Endothelial cell (in vitro differentiated cells): ENCODE measurements around the gene PRELID2. TPM values are rescaled to one million over a fixed set of nuclear protein-coding genes. Genes with fewer than 3 reads are reported as not detected.

Experiments
- DNase-seq: peaks from one replicate; pipeline ENCODE4 v3.0.0; 2021; ENCODE audit warnings: low spot score
- H3K27ac Mint-ChIP-seq: one replicate; pipeline ENCODE4 v1.8.0; 2021; ENCODE audit warnings: mixed read lengths, inconsistent platforms; ENCODE audit not compliant: unreplicated experiment
- H3K27me3 Mint-ChIP-seq: one replicate; pipeline ENCODE4 v1.8.0; 2021; ENCODE audit warnings: mild to moderate bottlenecking, moderate library complexity, mixed read lengths, inconsistent platforms; ENCODE audit not compliant: unreplicated experiment
- H3K36me3 Mint-ChIP-seq: one replicate; pipeline ENCODE4 v1.8.0; 2021; ENCODE audit warnings: mild to moderate bottlenecking, low read depth, mixed read lengths, inconsistent platforms; ENCODE audit not compliant: unreplicated experiment
- H3K4me1 Mint-ChIP-seq: one replicate; pipeline ENCODE4 v1.8.0; 2021; ENCODE audit warnings: mild to moderate bottlenecking, mixed read lengths, inconsistent platforms; ENCODE audit not compliant: unreplicated experiment
- H3K4me3 Mint-ChIP-seq: one replicate; pipeline ENCODE4 v1.8.0; 2021; ENCODE audit warnings: mild to moderate bottlenecking, mixed read lengths, inconsistent platforms; ENCODE audit not compliant: unreplicated experiment
- H3K9me3 Mint-ChIP-seq: one replicate; pipeline ENCODE4 v1.8.0; 2021; ENCODE audit warnings: mixed read lengths, inconsistent platforms; ENCODE audit not compliant: unreplicated experiment
- long read RNA-seq: library from polyadenylated mRNA; unstranded; transcript quantifications from one replicate; pipeline ENCODE4 v2.0.0, GENCODE V29; 2020; ENCODE audit not compliant: unreplicated experiment
- total RNA-seq: library from RNA; stranded (reverse); fragmentation: NEBNext Ultra II Directional; extraction: Animal tissue kit (Norgen Biotek cat#: 25700); gene quantifications from one replicate; pipeline ENCODE4 v1.2.1, GENCODE V29; 2021; ENCODE audit not compliant: unreplicated experiment
- TF ChIP-seq, protein P1 (sequence below): fragments of 200-600 bp; sonication (generic); IDR thresholded peaks from one replicate; pipeline ENCODE4 v1.5.0; 2021; ENCODE audit warnings: antibody characterized with exemption; ENCODE audit not compliant: unreplicated experiment

PRELID2 gene
- total RNA-seq, result 4.3 TPM
- long read RNA-seq, partial matches to known transcripts, result 0 of 3 reads
- long read RNA-seq, other reads (novel, unspliced or antisense), result 3 of 3 reads

DNA sequence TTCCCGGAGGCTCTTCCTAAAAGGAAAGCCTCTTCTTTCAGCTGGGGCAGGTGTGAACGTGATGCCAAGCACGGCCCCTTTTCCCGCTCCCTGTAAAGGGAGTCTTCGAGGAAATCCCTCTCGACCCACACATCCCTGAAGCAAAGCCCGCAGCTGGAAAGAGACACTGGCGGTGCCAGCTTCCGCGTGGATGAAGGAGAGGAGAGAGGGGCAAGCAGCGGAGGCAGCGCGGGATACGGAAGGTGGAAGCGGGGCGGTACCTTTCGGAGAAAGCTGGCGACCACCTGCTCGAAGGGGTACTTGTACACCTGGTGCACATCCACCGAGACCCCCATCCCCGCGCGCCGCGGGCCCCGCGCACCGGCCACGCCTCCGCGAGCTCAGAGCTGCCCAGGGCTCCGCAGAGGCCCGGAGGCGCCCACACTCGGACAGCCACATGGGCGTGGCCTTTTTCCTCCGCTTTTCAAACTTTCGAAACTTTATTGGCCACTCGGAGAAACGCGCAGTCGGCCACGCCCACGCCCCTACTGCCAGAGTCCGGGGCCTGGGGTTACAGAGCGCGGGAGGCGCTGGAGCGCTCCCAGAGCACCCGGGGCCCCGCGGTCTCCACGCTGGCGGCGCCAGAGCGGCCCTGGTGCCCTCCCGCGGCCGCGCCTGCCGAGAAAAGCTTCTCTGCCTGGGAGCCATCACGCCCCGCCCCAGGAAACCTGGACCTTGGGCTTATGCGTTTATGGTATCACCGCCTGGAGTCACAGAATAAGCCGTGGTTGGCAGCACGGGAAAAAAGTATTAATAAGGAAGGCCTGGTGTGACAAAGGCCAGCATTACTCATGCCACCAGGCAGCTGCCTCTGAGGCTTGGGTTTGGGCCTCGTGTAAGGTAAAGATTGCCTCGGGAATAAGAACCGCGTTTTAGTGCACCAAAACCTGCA, at the start of gene PRELID2:
Gene PRELID2, minus strand, starts transcription at position 426 of the 931 bp plus-strand sequence. Its CDS starts 91 bp downstream, at position 335.
- H3K4me3 Mint-ChIP-seq, result peak within 1 kb of the TSS; percentile 65
- H3K27me3 Mint-ChIP-seq, result peaks cover 5% of the 10 kb centered on the region
- no peaks in the 10 kb centered on the region for H3K36me3 Mint-ChIP-seq
- peak; percentile 76 for DNase-seq
- H3K27ac Mint-ChIP-seq, result no peak within 1 kb of the TSS
- no peaks in the 10 kb centered on the region for H3K9me3 Mint-ChIP-seq
- H3K4me1 Mint-ChIP-seq, result no peaks in the 10 kb centered on the region
- TF ChIP-seq, protein P1, sequence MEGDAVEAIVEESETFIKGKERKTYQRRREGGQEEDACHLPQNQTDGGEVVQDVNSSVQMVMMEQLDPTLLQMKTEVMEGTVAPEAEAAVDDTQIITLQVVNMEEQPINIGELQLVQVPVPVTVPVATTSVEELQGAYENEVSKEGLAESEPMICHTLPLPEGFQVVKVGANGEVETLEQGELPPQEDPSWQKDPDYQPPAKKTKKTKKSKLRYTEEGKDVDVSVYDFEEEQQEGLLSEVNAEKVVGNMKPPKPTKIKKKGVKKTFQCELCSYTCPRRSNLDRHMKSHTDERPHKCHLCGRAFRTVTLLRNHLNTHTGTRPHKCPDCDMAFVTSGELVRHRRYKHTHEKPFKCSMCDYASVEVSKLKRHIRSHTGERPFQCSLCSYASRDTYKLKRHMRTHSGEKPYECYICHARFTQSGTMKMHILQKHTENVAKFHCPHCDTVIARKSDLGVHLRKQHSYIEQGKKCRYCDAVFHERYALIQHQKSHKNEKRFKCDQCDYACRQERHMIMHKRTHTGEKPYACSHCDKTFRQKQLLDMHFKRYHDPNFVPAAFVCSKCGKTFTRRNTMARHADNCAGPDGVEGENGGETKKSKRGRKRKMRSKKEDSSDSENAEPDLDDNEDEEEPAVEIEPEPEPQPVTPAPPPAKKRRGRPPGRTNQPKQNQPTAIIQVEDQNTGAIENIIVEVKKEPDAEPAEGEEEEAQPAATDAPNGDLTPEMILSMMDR, result no peak

DNA sequence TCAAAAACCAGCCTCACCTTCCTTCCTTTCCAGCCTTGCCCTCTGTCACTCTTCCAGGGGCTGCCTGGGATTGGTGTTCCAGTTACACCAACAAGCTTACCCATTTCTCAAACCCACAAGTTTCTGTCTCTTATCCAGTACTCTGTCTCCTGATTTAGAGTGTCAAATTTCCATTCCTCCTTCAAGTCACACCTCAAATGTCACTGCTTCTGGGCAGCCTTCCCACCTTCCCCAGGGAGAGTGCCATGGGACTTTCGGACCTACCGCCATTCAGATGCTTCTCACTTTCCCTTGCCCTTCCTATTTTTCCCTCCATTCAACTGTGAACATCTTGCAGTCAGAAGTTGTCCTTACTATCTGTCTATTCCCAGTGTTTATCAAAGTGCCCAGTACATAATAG, 39.6 kb upstream of the PRELID2 start:
- Mint-ChIP-seq H3K36me3 (no peaks in the 10 kb centered on the region), H3K27me3 (no peaks in the 10 kb centered on the region), H3K4me3 (no peak overlapping the region), H3K27ac (no peak overlapping the region), H3K9me3 (no peaks in the 10 kb centered on the region), H3K4me1 (no peaks in the 10 kb centered on the region)
- DNase-seq, result no peak
- TF ChIP-seq, protein P1, result no peak

DNA sequence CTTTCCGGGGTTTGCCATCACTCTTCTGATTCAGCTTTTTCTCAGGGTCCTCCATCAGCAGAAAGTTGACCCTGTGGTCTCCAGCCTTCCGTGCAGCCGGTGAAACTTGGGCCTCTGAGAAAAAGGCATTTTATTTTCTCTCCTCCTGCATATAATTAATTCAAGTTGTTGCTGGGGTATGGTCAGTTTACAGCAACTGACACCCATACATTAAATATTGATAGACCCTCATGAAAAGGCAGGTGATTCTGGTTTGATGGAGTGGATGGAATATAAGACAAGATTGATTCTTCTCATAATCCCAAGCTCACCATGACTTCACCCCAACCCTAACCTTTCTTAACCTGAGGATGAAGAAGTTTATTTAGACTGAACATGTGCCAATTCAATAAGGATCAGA, 37.8 kb upstream of the PRELID2 start, which contains the start of gene GRXCR2:
Gene GRXCR2, minus strand, starts transcription at position 101 of the 400 bp plus-strand sequence. Its CDS starts 46 bp downstream, at position 55.
- Mint-ChIP-seq H3K4me3 (no peak within 1 kb of the TSS), H3K36me3 (no peaks in the 10 kb centered on the region), H3K9me3 (no peaks in the 10 kb centered on the region), H3K27ac (no peak within 1 kb of the TSS), H3K4me1 (no peaks in the 10 kb centered on the region), H3K27me3 (no peaks in the 10 kb centered on the region)
- TF ChIP-seq, protein P1, result no peak
- DNase-seq, result no peak

DNA sequence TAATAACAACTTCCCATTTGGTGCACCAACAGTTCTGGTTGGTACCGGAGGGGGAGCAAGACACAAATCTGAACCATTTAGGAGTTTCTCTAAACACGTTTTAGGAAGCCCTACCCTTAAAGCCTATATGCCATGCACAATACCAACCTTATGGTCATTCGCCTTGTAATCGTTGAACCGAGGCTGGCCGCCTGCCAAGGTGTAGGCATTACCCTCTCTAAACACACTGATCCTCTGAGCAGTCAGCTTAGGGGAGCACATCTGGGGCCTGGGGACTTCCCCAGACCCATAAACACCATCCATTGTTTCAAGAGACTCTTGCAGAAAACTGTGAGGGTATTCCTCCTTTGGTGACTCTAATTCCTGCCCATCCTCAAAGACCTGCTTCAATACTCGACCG, 37.3 kb upstream of the PRELID2 start:
- Mint-ChIP-seq H3K27ac (no peak overlapping the region), H3K4me1 (no peaks in the 10 kb centered on the region), H3K36me3 (no peaks in the 10 kb centered on the region), H3K4me3 (no peak overlapping the region), H3K9me3 (no peaks in the 10 kb centered on the region), H3K27me3 (no peaks in the 10 kb centered on the region)
- DNase-seq, result no peak
- TF ChIP-seq, protein P1, result no peak

DNA sequence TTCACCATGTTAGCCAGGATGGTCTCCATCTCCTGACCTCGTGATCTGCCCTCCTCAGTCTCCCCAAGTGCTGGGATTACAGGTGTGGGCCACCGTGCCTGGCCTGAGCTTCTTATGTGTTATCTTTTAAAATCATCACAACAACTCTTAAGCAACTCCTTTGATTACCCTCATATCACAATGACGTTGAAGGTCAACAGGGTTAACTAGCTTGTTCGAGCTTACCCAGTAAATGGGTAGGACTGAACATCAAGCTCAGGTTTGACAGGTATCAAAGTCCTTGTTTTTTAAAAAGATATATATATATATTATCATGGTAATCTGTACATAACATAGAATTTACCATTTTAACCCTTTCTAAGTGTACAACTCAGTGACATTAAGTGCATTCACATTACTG, 34.6 kb upstream of the PRELID2 start:
- Mint-ChIP-seq H3K36me3 (no peaks in the 10 kb centered on the region), H3K27me3 (peaks cover 2% of the 10 kb centered on the region), H3K27ac (no peak overlapping the region), H3K4me1 (no peaks in the 10 kb centered on the region), H3K9me3 (no peaks in the 10 kb centered on the region), H3K4me3 (no peak overlapping the region)
- DNase-seq, result no peak
- TF ChIP-seq, protein P1, result no peak
